ENCODE results near the gene MAP3K3.
A peak's percentile ranks its signal among the peaks of the same experiment; 100 is the strongest.

MAP3K3 gene

GRCh38 chr17:63694950-63695773 is 72.9 kb downstream of the MAP3K3 start:
- no peak for DNase-seq

GRCh38 chr17:63695889-63696288 is 73.7 kb downstream of the MAP3K3 start:
- no peak for DNase-seq

GRCh38 chr17:63696381-63696961 is 74.3 kb downstream of the MAP3K3 start:
- no peak for DNase-seq

- DNase-seq, result peak; percentile 80
Measured at GRCh38 chr17:63697341-63698286, 75.4 kb downstream of the MAP3K3 start.

- no peak for DNase-seq
Measured at GRCh38 chr17:63698381-63698885, 76.2 kb downstream of the MAP3K3 start.

- peak; percentile 75 for DNase-seq
Measured at GRCh38 chr17:63698886-63699637, 76.8 kb downstream of the MAP3K3 start.

GRCh38 chr17:63699638-63700527 is 77.7 kb downstream of the MAP3K3 start, which contains the start of gene LIMD2:
TSS of gene LIMD2 (minus strand) at chr17:63700125. CDS start at chr17:63699298, 827 bp downstream.
- DNase-seq, result peak; percentile 86

- peak; percentile 64 for DNase-seq
Measured at GRCh38 chr17:63700528-63701455, 78.6 kb downstream of the MAP3K3 start.

- no peak for DNase-seq
Measured at GRCh38 chr17:63701456-63701820, 79.2 kb downstream of the MAP3K3 start.

- DNase-seq, result peak; percentile 76
Measured at GRCh38 chr17:63701868-63702720, 79.9 kb downstream of the MAP3K3 start.

GRCh38 chr17:63702721-63703015 is 80.5 kb downstream of the MAP3K3 start:
- DNase-seq, result no peak

- DNase-seq, result no peak
Measured at GRCh38 chr17:63703029-63703428, 80.8 kb downstream of the MAP3K3 start.

GRCh38 chr17:63703556-63704258 is 81.5 kb downstream of the MAP3K3 start:
- no peak for DNase-seq

- no peak for DNase-seq
Measured at GRCh38 chr17:63704259-63704576, 82.0 kb downstream of the MAP3K3 start.

GRCh38 chr17:63704836-63705235 is 82.6 kb downstream of the MAP3K3 start:
- no peak for DNase-seq

GRCh38 chr17:63705657-63706056 is 83.4 kb downstream of the MAP3K3 start:
- no peak for DNase-seq

GRCh38 chr17:63706336-63707082 is 84.3 kb downstream of the MAP3K3 start:
- no peak for DNase-seq

GRCh38 chr17:63707151-63707550 is 84.9 kb downstream of the MAP3K3 start:
- DNase-seq, result no peak

All from activated naive CD4-positive, alpha-beta T cell treated with anti-CD3 and anti-CD28 coated beads, Interleukin-2, amount 50 U/mL, for 16 hours (primary cell).